CD14-positive monocyte (primary cell): ENCODE measurements around the gene NEIL3. TPM values are rescaled to one million over a fixed set of nuclear protein-coding genes. Genes with fewer than 3 reads are reported as not detected.

Experiments
- DNase-seq, 3 donors: peaks; one replicate each; pipeline ENCODE4 v3.0.0-alpha.2; 2011 to 2022
- H2AFZ ChIP-seq: 2 replicates; pipeline ENCODE4 v1.6.0; 2012; ENCODE audit warnings: mild to moderate bottlenecking, low read depth, low read length, inconsistent platforms; ENCODE audit not compliant: insufficient read depth, poor library complexity, severe bottlenecking
- H3K27ac ChIP-seq, 2 donors: 1 replicate in 1 of 2; 2 replicates in 1 of 2; pipeline ENCODE4 v1.5.1; 2012 to 2013; ENCODE audit warnings: low read length in 2 of 2, control low read depth in 1 of 2, inconsistent platforms in 1 of 2, low read depth in 1 of 2, mild to moderate bottlenecking in 1 of 2
- H3K27me3 ChIP-seq, 2 donors: one replicate each; pipeline versions ENCODE4 v1.6.0 to v1.6.1; 2011 to 2013; ENCODE audit warnings: low read length in 2 of 2; ENCODE audit not compliant: control insufficient read depth in 2 of 2, insufficient read depth in 2 of 2
- H3K36me3 ChIP-seq, 2 donors: replicated peaks in 1 of 2; 1 replicate in 1 of 2; 2 replicates in 1 of 2; pipeline versions ENCODE4 v1.5.1 to v1.6.1; 2012 to 2013; ENCODE audit warnings: low read length in 2 of 2, control low read depth in 1 of 2, inconsistent platforms in 1 of 2, mild to moderate bottlenecking in 1 of 2; ENCODE audit not compliant: insufficient read depth in 2 of 2, control insufficient read depth in 1 of 2
- H3K4me1 ChIP-seq, 2 donors: 1 replicate in 1 of 2; 2 replicates in 1 of 2; pipeline versions ENCODE4 v1.5.1 to v1.6.1; 2012 to 2013; ENCODE audit warnings: low read length in 2 of 2, control low read depth in 1 of 2, inconsistent platforms in 1 of 2, mild to moderate bottlenecking in 1 of 2, moderate library complexity in 1 of 2; ENCODE audit not compliant: insufficient read depth in 2 of 2, control insufficient read depth in 1 of 2
- H3K4me2 ChIP-seq: replicated peaks from 2 replicates; pipeline ENCODE3; 2012; ENCODE audit warnings: low read length, moderate library complexity, mild to moderate bottlenecking; ENCODE audit not compliant: poor library complexity, severe bottlenecking; ENCODE audit errors: extremely low read depth
- H3K4me3 ChIP-seq, 3 experiments: fragments of 200-600 bp in 1 of 3; sonication (generic) in 1 of 3; replicated peaks in 1 of 3; 1 replicate in 2 of 3; 2 replicates in 1 of 3; pipeline ENCODE4 v1.5.1; 2011 to 2013; ENCODE audit warnings: low read length in 3 of 3, mild to moderate bottlenecking in 3 of 3, control low read depth in 2 of 3, low read depth in 2 of 3, inconsistent platforms in 1 of 3, moderate library complexity in 1 of 3
- H3K79me2 ChIP-seq: 2 replicates; pipeline ENCODE4 v1.6.0; 2012; ENCODE audit warnings: mild to moderate bottlenecking, control low read depth, inconsistent platforms, low read length, moderate library complexity; ENCODE audit not compliant: insufficient read depth
- H3K9ac ChIP-seq: 2 replicates; pipeline ENCODE4 v1.6.0; 2017; ENCODE audit warnings: low read length, mild to moderate bottlenecking; ENCODE audit not compliant: insufficient read depth, poor library complexity, severe bottlenecking
- H3K9me3 ChIP-seq, 2 donors: replicated peaks in 1 of 2; 1 replicate in 1 of 2; 2 replicates in 1 of 2; pipeline versions ENCODE4 v1.5.1 to v1.6.1; 2012 to 2013; ENCODE audit warnings: low read length in 2 of 2, control low read depth in 1 of 2; ENCODE audit not compliant: control insufficient read depth in 1 of 2, insufficient read depth in 1 of 2
- H4K20me1 ChIP-seq: 2 replicates; pipeline ENCODE4 v1.6.0; 2012; ENCODE audit warnings: mild to moderate bottlenecking, low read length, control low read depth, moderate library complexity; ENCODE audit not compliant: insufficient read depth
- H3K27ac Mint-ChIP-seq, 7 donors: one replicate each; pipeline ENCODE4 v1.8.0; 2020; ENCODE audit warnings: mild to moderate bottlenecking in 7 of 7, mixed read lengths in 7 of 7, moderate library complexity in 6 of 7, inconsistent platforms in 2 of 7
- H3K27me3 Mint-ChIP-seq, 3 donors: one replicate each; pipeline ENCODE4 v1.8.0; 2021 to 2022; ENCODE audit warnings: low read depth in 3 of 3, mild to moderate bottlenecking in 3 of 3, mixed read lengths in 3 of 3, moderate library complexity in 3 of 3, inconsistent platforms in 1 of 3
- H3K36me3 Mint-ChIP-seq, 2 donors: one replicate each; pipeline ENCODE4 v1.8.0; 2020; ENCODE audit warnings: mixed read lengths in 2 of 2, inconsistent platforms in 1 of 2, mild to moderate bottlenecking in 1 of 2
- H3K4me1 Mint-ChIP-seq: one replicate; pipeline ENCODE4 v1.8.0; 2020; ENCODE audit warnings: mild to moderate bottlenecking, mixed read lengths
- H3K4me3 Mint-ChIP-seq, 2 donors: one replicate each; pipeline ENCODE4 v1.8.0; 2020; ENCODE audit warnings: mild to moderate bottlenecking in 2 of 2, mixed read lengths in 2 of 2, moderate library complexity in 1 of 2
- H3K9me3 Mint-ChIP-seq, 7 donors: one replicate each; pipeline ENCODE4 v1.8.0; 2020 to 2022; ENCODE audit warnings: mixed read lengths in 7 of 7, mild to moderate bottlenecking in 6 of 7, moderate library complexity in 6 of 7, inconsistent platforms in 2 of 7
- WGBS: methylation state at CpG from one replicate; pipeline ENCODE4 v1.1.5; 2013; ENCODE audit warnings: missing lambda C conversion rate; ENCODE audit not compliant: insufficient coverage; 5-methylcytosine and 5-hydroxymethylcytosine counted together
- intact Hi-C, 2 donors: fragments of 100-400 bp; cut with micrococcal nuclease; formaldehyde crosslinking; loops; one replicate each; pipeline versions ENCODE4 v1.15.0 to v1.15.1; 2023
- polyA plus RNA-seq, 3 donors: library from polyadenylated mRNA; depleted of rRNA in 1 of 3; unstranded in 2 of 3; stranded (reverse) in 1 of 3; fragments of 300-500 nt in 2 of 3; fragments of >200 nt in 1 of 3; fragmentation: Illumina TruSeq in 2 of 3; gene quantifications; 1 replicate in 2 of 3; 2 replicates in 1 of 3; pipeline ENCODE4 v1.2.3, GENCODE V29; 2012 to 2021
- TF ChIP-seq, protein P1 (sequence below): fragments of 200-600 bp; IDR thresholded peaks from one replicate; pipeline ENCODE4 v1.8.0; 2022; ENCODE audit warnings: antibody characterized with exemption, mild to moderate bottlenecking

The NEIL3 gene
- polyA plus RNA-seq, 3 donors: 0.70 to 0.85 TPM; not detected in 1

DNA sequence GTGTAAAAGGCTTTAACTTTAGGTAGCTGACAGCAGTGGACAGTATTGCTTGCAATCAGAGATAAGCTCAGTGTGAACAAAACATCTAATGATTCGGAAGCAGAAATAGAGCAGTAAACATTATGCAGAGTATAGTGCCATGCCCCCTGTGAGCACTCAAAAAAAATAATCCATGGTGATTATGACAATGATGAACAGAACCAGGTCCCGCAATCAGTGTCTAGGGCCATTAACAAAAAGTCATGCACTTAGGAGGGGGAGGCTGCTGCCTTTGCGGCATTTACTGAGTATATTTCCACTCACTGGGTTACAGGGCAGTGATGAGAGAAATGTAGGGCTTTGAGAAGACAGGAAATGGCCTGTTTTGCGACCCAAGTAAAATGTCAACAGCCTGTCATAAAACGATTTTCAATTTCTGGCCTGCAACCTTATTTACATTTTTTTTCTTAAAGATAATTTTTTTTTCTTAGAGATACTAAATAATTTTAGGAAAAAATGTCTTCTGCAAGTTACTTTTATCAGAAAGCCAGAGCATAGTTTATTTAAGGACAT lies 27.3 kb upstream of the NEIL3 start:
- Histone ChIP-seq H3K27me3 (no peaks in the 10 kb centered on the region), H3K79me2 (no peaks in the 10 kb centered on the region), H3K9me3 (no peaks in the 10 kb centered on the region), H4K20me1 (no peaks in the 10 kb centered on the region), H3K9ac (no peak overlapping the region), H3K4me2 (no peak overlapping the region), H2AFZ (no peak overlapping the region), H3K4me3 (no peak overlapping the region), H3K27ac (no peak overlapping the region), H3K4me1 (peaks cover 25 to 38% of the 10 kb centered on the region in 2 donors), H3K36me3 (no peaks in the 10 kb centered on the region)
- intact Hi-C loops: no loop called here
- Mint-ChIP-seq H3K4me1 (peaks cover 41% of the 10 kb centered on the region), H3K9me3 (peaks cover 0 to 7% (median 4%) of the 10 kb centered on the region in 7 donors), H3K27me3 (peaks cover 0 to 1% (median 1%) of the 10 kb centered on the region in 3 donors), H3K36me3 (no peaks in the 10 kb centered on the region), H3K4me3 (no peak overlapping the region), H3K27ac (no peak overlapping the region)
- TF ChIP-seq, protein P1, sequence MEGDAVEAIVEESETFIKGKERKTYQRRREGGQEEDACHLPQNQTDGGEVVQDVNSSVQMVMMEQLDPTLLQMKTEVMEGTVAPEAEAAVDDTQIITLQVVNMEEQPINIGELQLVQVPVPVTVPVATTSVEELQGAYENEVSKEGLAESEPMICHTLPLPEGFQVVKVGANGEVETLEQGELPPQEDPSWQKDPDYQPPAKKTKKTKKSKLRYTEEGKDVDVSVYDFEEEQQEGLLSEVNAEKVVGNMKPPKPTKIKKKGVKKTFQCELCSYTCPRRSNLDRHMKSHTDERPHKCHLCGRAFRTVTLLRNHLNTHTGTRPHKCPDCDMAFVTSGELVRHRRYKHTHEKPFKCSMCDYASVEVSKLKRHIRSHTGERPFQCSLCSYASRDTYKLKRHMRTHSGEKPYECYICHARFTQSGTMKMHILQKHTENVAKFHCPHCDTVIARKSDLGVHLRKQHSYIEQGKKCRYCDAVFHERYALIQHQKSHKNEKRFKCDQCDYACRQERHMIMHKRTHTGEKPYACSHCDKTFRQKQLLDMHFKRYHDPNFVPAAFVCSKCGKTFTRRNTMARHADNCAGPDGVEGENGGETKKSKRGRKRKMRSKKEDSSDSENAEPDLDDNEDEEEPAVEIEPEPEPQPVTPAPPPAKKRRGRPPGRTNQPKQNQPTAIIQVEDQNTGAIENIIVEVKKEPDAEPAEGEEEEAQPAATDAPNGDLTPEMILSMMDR: no peak
- 100% methylated on average over 1 of the region's 5 CpGs for WGBS
- no peak for DNase-seq

DNA sequence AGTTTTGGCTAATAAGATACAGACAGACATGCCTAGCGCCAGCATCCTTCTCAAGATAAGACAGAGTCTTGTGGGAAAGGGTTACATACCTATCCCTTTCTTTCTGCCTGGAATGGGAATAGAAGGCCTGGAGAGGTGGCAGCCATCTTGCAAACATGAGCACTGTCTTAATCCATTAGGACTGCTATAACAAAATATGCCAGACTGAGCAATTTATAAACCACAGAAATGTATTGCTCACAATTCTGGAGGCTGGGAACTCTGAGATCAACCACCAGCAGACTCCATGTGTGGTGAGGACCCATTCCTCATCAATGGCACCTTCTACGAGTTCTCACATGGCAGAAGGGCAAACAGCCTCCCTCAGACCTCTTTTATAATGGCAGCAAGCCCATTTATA lies 26.5 kb upstream of the NEIL3 start:
- Histone ChIP-seq H3K27ac (no peak overlapping the region), H3K9ac (no peak overlapping the region), H3K79me2 (no peaks in the 10 kb centered on the region), H3K4me2 (no peak overlapping the region), H3K27me3 (no peaks in the 10 kb centered on the region), H3K36me3 (no peaks in the 10 kb centered on the region), H4K20me1 (no peaks in the 10 kb centered on the region), H2AFZ (no peak overlapping the region), H3K9me3 (no peaks in the 10 kb centered on the region), H3K4me3 (no peak overlapping the region), H3K4me1 (peaks cover 26 to 40% of the 10 kb centered on the region in 2 donors)
- Mint-ChIP-seq H3K9me3 (peaks cover 0 to 7% (median 4%) of the 10 kb centered on the region in 7 donors), H3K27me3 (peaks cover 0 to 1% (median 1%) of the 10 kb centered on the region in 3 donors), H3K27ac (no peak overlapping the region), H3K4me1 (peaks cover 43% of the 10 kb centered on the region), H3K4me3 (no peak overlapping the region), H3K36me3 (no peaks in the 10 kb centered on the region)
- TF ChIP-seq, protein P1: no peak
- WGBS: 100% methylated on average over 1 of the region's 2 CpGs
- intact Hi-C loops: no loop called here
- DNase-seq: no peak
